Uterus (tissue), 4 donors: ENCODE measurements around the gene ADAMTS19. TPM values are rescaled to one million over a fixed set of nuclear protein-coding genes. Genes with fewer than 3 reads are reported as not detected.

Experiments used
- DNase-seq, 2 donors: peaks; one replicate each; pipeline ENCODE4 v3.0.0-alpha.2; 2019 to 2020
- H3K27ac ChIP-seq, 2 donors: fragments of 200-600 bp; sonication (generic); 1 replicate in 1 of 2; 2 replicates in 1 of 2; pipeline ENCODE4 v1.5.1; 2016 to 2018
- H3K27me3 ChIP-seq, 2 donors: fragments of 200-600 bp; sonication (generic); one replicate each; pipeline ENCODE4 v1.5.1; 2018 to 2019; ENCODE audit warnings: control low read depth in 1 of 2
- H3K36me3 ChIP-seq, 2 donors: fragments of 200-600 bp; sonication (generic); one replicate each; pipeline ENCODE4 v1.5.1; 2019; ENCODE audit warnings: control low read depth in 1 of 2
- H3K4me1 ChIP-seq, 2 donors: fragments of 200-600 bp; sonication (generic); one replicate each; pipeline ENCODE4 v1.5.1; 2018 to 2019; ENCODE audit warnings: control low read depth in 1 of 2
- H3K4me3 ChIP-seq, 2 donors: fragments of 200-600 bp; sonication (generic); 1 replicate in 1 of 2; 2 replicates in 1 of 2; pipeline ENCODE4 v1.5.1; 2018 to 2019; ENCODE audit warnings: mild to moderate bottlenecking in 1 of 2
- H3K9me3 ChIP-seq, 2 donors: fragments of 200-600 bp; sonication (generic); one replicate each; pipeline ENCODE4 v1.5.1; 2019; ENCODE audit warnings: control low read depth in 1 of 2
- POLR2A ChIP-seq, 2 donors: fragments of 450-650 bp; IDR thresholded peaks; one replicate each; pipeline ENCODE4 v1.6.1; 2016; ENCODE audit warnings: antibody characterized with exemption in 2 of 2, mild to moderate bottlenecking in 1 of 2, moderate library complexity in 1 of 2
- intact Hi-C: fragments of 100-400 bp; cut with DNase I; formaldehyde crosslinking; loops from one replicate; pipeline ENCODE4 v1.15.1; 2023; ENCODE audit warnings: low total_unique reads
- total RNA-seq, 4 donors: library from RNA; depleted of rRNA in 3 of 4; stranded (reverse); fragments of >200 nt in 3 of 4; gene quantifications; one replicate each; pipeline versions ENCODE4 v1.1.0 to v1.2.4, GENCODE V29; 2014 to 2023
- TF ChIP-seq, protein P1 (sequence below), 4 experiments: fragments of 200-600 bp in 2 of 4; fragments of 450-650 bp in 2 of 4; sonication (generic) in 2 of 4; IDR thresholded peaks; one replicate each; pipeline ENCODE4 v1.5.1; 2016 to 2019; ENCODE audit warnings: antibody characterized with exemption in 4 of 4, mild to moderate bottlenecking in 2 of 4, moderate library complexity in 1 of 4
- donor health status: DM: yes; HTN: yes; CAD: no.

Gene ADAMTS19
- total RNA-seq, 4 donors from 2014 or later, result 1.2 to 132 (median 36.1) TPM

DNA sequence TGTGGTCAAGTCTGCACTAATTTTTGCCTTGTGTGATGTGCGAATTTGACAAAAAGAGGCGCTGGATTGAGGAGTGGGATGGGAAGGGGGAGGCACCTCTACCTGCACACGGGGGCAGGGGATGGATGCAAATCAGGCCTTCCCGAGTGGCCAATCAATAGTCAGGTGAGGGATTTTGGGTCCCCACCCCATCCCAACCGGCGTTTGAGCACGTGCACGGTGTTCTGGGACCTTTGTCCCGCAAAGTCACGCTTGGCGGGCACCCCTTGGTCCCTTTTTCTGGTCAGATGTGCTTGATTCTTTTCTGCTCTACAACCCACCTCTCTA lies 685 bp upstream of the ADAMTS19 start:
- no peaks in the 10 kb centered on the region for H3K9me3 ChIP-seq
- no peak for TF ChIP-seq POLR2A (IDR thresholded peaks at IDR 0.05)
- TF ChIP-seq, protein P1, sequence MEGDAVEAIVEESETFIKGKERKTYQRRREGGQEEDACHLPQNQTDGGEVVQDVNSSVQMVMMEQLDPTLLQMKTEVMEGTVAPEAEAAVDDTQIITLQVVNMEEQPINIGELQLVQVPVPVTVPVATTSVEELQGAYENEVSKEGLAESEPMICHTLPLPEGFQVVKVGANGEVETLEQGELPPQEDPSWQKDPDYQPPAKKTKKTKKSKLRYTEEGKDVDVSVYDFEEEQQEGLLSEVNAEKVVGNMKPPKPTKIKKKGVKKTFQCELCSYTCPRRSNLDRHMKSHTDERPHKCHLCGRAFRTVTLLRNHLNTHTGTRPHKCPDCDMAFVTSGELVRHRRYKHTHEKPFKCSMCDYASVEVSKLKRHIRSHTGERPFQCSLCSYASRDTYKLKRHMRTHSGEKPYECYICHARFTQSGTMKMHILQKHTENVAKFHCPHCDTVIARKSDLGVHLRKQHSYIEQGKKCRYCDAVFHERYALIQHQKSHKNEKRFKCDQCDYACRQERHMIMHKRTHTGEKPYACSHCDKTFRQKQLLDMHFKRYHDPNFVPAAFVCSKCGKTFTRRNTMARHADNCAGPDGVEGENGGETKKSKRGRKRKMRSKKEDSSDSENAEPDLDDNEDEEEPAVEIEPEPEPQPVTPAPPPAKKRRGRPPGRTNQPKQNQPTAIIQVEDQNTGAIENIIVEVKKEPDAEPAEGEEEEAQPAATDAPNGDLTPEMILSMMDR (IDR thresholded peaks at IDR 0.05), result no peak
- peak overlapping the region; percentile 53 to 61 for H3K4me3 ChIP-seq
- H3K4me1 ChIP-seq, result no peaks in the 10 kb centered on the region
- no peak for DNase-seq
- intact Hi-C loops, result no loop called here
- no peaks in the 10 kb centered on the region for H3K27me3 ChIP-seq
- H3K36me3 ChIP-seq, result no peaks in the 10 kb centered on the region
- H3K27ac ChIP-seq, result peak overlapping the region; percentile 88 to 93

- intact Hi-C loops, result no loop called here
- peak overlapping the region; percentile 53 to 61 for H3K4me3 ChIP-seq
- no peak for TF ChIP-seq POLR2A (IDR thresholded peaks at IDR 0.05)
- TF ChIP-seq, protein P1 (IDR thresholded peaks at IDR 0.05), result no peak
- no peaks in the 10 kb centered on the region for H3K9me3 ChIP-seq
- peak overlapping the region; percentile 88 to 93 for H3K27ac ChIP-seq
- H3K4me1 ChIP-seq, result no peaks in the 10 kb centered on the region
- DNase-seq, result no peak
- no peaks in the 10 kb centered on the region for H3K36me3 ChIP-seq
- H3K27me3 ChIP-seq, result no peaks in the 10 kb centered on the region
Measured at GRCh38 chr5:129460672-129460935, 506 bp downstream of the ADAMTS19 start.

DNA sequence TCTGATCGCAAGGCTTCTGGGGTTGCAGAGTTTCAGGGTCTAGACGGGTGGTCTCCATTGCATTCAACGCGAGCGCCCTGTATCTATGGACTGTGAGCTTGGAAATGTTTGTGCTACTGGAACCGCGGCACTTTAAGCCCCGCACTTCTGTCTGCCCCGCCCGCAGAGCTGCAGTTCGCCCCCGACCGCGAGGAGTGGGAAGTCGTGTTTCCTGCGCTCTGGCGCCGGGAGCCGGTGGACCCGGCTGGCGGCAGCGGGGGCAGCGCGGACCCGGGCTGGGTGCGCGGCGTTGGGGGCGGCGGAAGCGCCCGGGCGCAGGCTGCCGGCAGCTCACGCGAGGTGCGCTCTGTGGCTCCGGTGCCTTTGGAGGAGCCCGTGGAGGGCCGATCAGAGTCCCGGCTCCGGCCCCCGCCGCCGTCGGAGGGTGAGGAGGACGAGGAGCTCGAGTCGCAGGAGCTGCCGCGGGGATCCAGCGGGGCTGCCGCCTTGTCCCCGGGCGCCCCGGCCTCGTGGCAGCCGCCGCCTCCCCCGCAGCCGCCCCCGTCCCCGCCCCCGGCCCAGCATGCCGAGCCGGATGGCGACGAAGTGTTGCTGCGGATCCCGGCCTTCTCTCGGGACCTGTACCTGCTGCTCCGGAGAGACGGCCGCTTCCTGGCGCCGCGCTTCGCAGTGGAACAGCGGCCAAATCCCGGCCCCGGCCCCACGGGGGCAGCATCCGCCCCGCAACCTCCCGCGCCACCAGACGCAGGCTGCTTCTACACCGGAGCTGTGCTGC lies 1.0 kb downstream of the ADAMTS19 start:
- no peaks in the 10 kb centered on the region for H3K36me3 ChIP-seq
- H3K27ac ChIP-seq, result peak overlapping the region; percentile 88 to 93
- H3K9me3 ChIP-seq, result no peaks in the 10 kb centered on the region
- peak; percentile 69 to 72 for DNase-seq
- peak overlapping the region; percentile 53 to 61 for H3K4me3 ChIP-seq
- intact Hi-C loops, result no loop called here
- H3K27me3 ChIP-seq, result no peaks in the 10 kb centered on the region
- no peaks in the 10 kb centered on the region for H3K4me1 ChIP-seq
- TF ChIP-seq, protein P1 (IDR thresholded peaks at IDR 0.05), result peak in 2 of 4 experiments; percentile 53 to 68
- no peak for TF ChIP-seq POLR2A (IDR thresholded peaks at IDR 0.05)

DNA sequence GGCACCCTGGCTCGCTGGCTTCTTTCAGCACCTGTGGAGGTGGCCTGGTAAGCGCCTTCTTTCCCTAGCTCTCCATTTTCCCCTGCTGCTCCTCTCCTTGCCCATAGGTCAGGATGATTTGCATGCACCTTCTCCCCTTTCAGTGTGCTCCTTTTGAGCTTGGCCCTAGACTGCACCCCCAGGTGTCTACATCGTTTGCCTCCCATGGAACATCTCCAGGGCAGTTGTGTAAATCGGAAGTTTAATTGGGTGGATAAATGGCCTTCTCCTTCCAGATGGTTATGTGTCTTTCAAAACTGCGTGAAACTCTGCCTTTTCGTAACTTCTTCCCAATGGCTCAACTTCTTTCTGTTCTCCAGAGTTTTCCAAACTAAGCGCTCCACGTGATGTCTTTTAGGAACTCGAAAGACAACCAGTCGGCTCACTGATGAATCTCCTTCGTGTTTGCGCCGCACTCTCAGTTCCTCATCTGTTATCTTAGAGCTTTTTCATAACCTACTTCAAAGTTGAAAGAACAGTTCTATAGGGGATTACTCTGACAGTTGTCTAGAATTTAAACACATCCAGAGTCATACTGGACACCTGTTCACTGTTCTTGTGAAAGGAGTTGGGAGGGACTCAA lies 1.7 kb downstream of the ADAMTS19 start:
- TF ChIP-seq, protein P1 (IDR thresholded peaks at IDR 0.05), result no peak
- TF ChIP-seq POLR2A (IDR thresholded peaks at IDR 0.05), result no peak
- DNase-seq, result peak in 1 of 2 donors; percentile 25
- Histone ChIP-seq H3K4me1 (no peaks in the 10 kb centered on the region), H3K36me3 (no peaks in the 10 kb centered on the region), H3K9me3 (no peaks in the 10 kb centered on the region), H3K4me3 (peak overlapping the region; percentile 53 to 61), H3K27me3 (no peaks in the 10 kb centered on the region), H3K27ac (peak overlapping the region; percentile 88 to 93)
- intact Hi-C loops, result no loop called here

- H3K27me3 ChIP-seq, result no peaks in the 10 kb centered on the region
- TF ChIP-seq, protein P1 (IDR thresholded peaks at IDR 0.05), result no peak
- no peak for TF ChIP-seq POLR2A (IDR thresholded peaks at IDR 0.05)
- H3K27ac ChIP-seq, result peak overlapping the region in 1 of 2 donors; percentile 93
- DNase-seq, result no peak
- H3K4me3 ChIP-seq, result no peak overlapping the region
- intact Hi-C loops, result no loop called here
- H3K9me3 ChIP-seq, result no peaks in the 10 kb centered on the region
- H3K4me1 ChIP-seq, result no peaks in the 10 kb centered on the region
- no peaks in the 10 kb centered on the region for H3K36me3 ChIP-seq
Measured at GRCh38 chr5:129465776-129466344, 5.8 kb downstream of the ADAMTS19 start.
